ENCODE results near the gene RBBP8.

DNA sequence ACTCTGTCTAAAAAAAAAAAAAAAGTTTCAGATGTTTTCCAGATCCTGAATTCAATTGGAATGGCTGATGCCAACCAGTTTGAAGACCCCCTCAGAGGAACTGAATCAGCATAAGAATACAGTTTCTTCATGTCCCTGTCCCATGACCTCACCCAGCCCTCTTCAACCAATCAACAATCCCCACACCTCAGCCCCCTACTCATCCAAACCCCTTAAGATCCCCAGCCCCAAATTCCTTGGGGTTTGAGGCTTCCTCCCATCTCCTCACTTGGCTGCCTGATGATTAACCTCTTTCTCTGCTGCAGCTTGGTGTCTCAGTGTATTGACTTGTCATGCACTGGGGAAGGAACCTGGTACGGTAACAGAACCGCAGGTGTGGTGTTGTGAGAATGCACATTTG is 104.5 kb downstream of the RBBP8 start:
- TF ChIP-seq, protein P1, sequence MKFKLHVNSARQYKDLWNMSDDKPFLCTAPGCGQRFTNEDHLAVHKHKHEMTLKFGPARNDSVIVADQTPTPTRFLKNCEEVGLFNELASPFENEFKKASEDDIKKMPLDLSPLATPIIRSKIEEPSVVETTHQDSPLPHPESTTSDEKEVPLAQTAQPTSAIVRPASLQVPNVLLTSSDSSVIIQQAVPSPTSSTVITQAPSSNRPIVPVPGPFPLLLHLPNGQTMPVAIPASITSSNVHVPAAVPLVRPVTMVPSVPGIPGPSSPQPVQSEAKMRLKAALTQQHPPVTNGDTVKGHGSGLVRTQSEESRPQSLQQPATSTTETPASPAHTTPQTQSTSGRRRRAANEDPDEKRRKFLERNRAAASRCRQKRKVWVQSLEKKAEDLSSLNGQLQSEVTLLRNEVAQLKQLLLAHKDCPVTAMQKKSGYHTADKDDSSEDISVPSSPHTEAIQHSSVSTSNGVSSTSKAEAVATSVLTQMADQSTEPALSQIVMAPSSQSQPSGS (CRISPR knock-in tag; IDR thresholded peaks at IDR 0.05; ENCODE audit: borderline replicate concordance, low read depth) = no peak
- TF ChIP-seq CREM (CRISPR knock-in tag; IDR thresholded peaks at IDR 0.05) (no peak), ZNF138 (CRISPR knock-in tag; conservative IDR thresholded peaks at IDR 0.05) (no peak), ESRRA (CRISPR knock-in tag; IDR thresholded peaks at IDR 0.05; ENCODE audit: borderline replicate concordance) (no peak), TCF7 (CRISPR knock-in tag; IDR thresholded peaks at IDR 0.05; ENCODE audit: low read depth) (no peak), ZNF317 (CRISPR knock-in tag; IDR thresholded peaks at IDR 0.05; ENCODE audit: borderline replicate concordance, low read depth) (no peak), NFE2L1 (CRISPR knock-in tag; IDR thresholded peaks at IDR 0.05) (no peak)
- TF ChIP-seq, protein P2, sequence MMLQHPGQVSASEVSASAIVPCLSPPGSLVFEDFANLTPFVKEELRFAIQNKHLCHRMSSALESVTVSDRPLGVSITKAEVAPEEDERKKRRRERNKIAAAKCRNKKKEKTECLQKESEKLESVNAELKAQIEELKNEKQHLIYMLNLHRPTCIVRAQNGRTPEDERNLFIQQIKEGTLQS (CRISPR knock-in tag; conservative IDR thresholded peaks at IDR 0.05) = no peak
- TF ChIP-seq, protein P3, sequence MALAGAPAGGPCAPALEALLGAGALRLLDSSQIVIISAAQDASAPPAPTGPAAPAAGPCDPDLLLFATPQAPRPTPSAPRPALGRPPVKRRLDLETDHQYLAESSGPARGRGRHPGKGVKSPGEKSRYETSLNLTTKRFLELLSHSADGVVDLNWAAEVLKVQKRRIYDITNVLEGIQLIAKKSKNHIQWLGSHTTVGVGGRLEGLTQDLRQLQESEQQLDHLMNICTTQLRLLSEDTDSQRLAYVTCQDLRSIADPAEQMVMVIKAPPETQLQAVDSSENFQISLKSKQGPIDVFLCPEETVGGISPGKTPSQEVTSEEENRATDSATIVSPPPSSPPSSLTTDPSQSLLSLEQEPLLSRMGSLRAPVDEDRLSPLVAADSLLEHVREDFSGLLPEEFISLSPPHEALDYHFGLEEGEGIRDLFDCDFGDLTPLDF (CRISPR knock-in tag; IDR thresholded peaks at IDR 0.05) = no peak
- TF ChIP-seq, protein P4, sequence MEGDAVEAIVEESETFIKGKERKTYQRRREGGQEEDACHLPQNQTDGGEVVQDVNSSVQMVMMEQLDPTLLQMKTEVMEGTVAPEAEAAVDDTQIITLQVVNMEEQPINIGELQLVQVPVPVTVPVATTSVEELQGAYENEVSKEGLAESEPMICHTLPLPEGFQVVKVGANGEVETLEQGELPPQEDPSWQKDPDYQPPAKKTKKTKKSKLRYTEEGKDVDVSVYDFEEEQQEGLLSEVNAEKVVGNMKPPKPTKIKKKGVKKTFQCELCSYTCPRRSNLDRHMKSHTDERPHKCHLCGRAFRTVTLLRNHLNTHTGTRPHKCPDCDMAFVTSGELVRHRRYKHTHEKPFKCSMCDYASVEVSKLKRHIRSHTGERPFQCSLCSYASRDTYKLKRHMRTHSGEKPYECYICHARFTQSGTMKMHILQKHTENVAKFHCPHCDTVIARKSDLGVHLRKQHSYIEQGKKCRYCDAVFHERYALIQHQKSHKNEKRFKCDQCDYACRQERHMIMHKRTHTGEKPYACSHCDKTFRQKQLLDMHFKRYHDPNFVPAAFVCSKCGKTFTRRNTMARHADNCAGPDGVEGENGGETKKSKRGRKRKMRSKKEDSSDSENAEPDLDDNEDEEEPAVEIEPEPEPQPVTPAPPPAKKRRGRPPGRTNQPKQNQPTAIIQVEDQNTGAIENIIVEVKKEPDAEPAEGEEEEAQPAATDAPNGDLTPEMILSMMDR (IDR thresholded peaks at IDR 0.05) = no peak
